ENCODE data around the gene HIVEP3. TPM values are rescaled to one million over a fixed set of nuclear protein-coding genes. Genes with fewer than 3 reads are reported as not detected.

Gene HIVEP3
- total RNA-seq, 5 donors from 2014 or later (not counting 1 experiment from before 2014, with no cell fraction given) = 7.0 to 15.3 (median 8.8) TPM

- Mint-ChIP-seq H3K27ac (no peak overlapping the region), H3K4me3 (no peak overlapping the region), H3K36me3 (no peaks in the 10 kb centered on the region), H3K9me3 (no peaks in the 10 kb centered on the region), H3K4me1 (peaks cover 32 to 48% (median 40%) of the 10 kb centered on the region in 3 donors), H3K27me3 (no peaks in the 10 kb centered on the region)
- no peak for ATAC-seq (replicated peaks in 1 of 4)
- Histone ChIP-seq H3K27ac (ENCODE audit: low read length) (no peak overlapping the region), H3K36me3 (ENCODE audit: control insufficient read depth in 2 of 2, extremely low read depth in 1 of 2, insufficient read depth in 1 of 2, low read length in 1 of 2) (no peaks in the 10 kb centered on the region), H3K4me1 (ENCODE audit: control insufficient read depth in 1 of 2, extremely low read depth in 1 of 2, insufficient read depth in 2 of 2, low read length in 2 of 2) (peaks cover 16 to 45% of the 10 kb centered on the region in 2 experiments), H3K9me3 (no peaks in the 10 kb centered on the region), H3K27me3 (replicated peaks in 1 of 2; ENCODE audit: control insufficient read depth in 2 of 2, extremely low read depth in 1 of 2, insufficient read depth in 2 of 2, low read length in 1 of 2) (no peaks in the 10 kb centered on the region), H3K4me3 (ENCODE audit: control insufficient read depth in 1 of 2, extremely low read depth in 1 of 2, low read length in 1 of 2) (no peak overlapping the region)
- POLR2A ChIA-PET = no interaction called here
- DNase-seq = peak in 4 of 35 experiments; percentile 10 to 34 (median 24)
- CTCF ChIA-PET = no interaction called here
- WGBS (ENCODE audit: insufficient coverage) = 88% methylated on average over 4 of the region's 4 CpGs
Observed at GRCh38 chr1:41888756-41889155, 30.0 kb downstream of the HIVEP3 start.

GRCh38 chr1:41887365-41887764 is 31.4 kb downstream of the HIVEP3 start:
- H3K4me1 ChIP-seq (ENCODE audit: control insufficient read depth in 1 of 2, extremely low read depth in 1 of 2, insufficient read depth in 2 of 2, low read length in 2 of 2) = peaks cover 7 to 34% of the 10 kb centered on the region in 2 experiments
- Mint-ChIP-seq H3K4me3 (no peak overlapping the region), H3K4me1 (peaks cover 26 to 45% (median 36%) of the 10 kb centered on the region in 3 donors), H3K36me3 (no peaks in the 10 kb centered on the region), H3K27me3 (no peaks in the 10 kb centered on the region), H3K27ac (no peak overlapping the region), H3K9me3 (no peaks in the 10 kb centered on the region)
- ChIA-PET POLR2A (no interaction called here), CTCF (no interaction called here)
- DNase-seq (no peak), ATAC-seq (replicated peaks in 1 of 4) (no peak)
- H3K36me3 ChIP-seq (ENCODE audit: control insufficient read depth in 2 of 2, extremely low read depth in 1 of 2, insufficient read depth in 1 of 2, low read length in 1 of 2) = no peaks in the 10 kb centered on the region
- H3K9me3 ChIP-seq = no peaks in the 10 kb centered on the region
- WGBS (ENCODE audit: insufficient coverage) = 80% methylated on average over 1 of the region's 1 CpG
- H3K27me3 ChIP-seq (replicated peaks in 1 of 2; ENCODE audit: control insufficient read depth in 2 of 2, extremely low read depth in 1 of 2, insufficient read depth in 2 of 2, low read length in 1 of 2) = no peaks in the 10 kb centered on the region
- no peak overlapping the region for H3K4me3 ChIP-seq (ENCODE audit: control insufficient read depth in 1 of 2, extremely low read depth in 1 of 2, low read length in 1 of 2)
- H3K27ac ChIP-seq (ENCODE audit: low read length) = no peak overlapping the region

GRCh38 chr1:41884256-41885230 is 34.2 kb downstream of the HIVEP3 start:
- no peaks in the 10 kb centered on the region for H3K27me3 Mint-ChIP-seq
- H3K36me3 Mint-ChIP-seq = no peaks in the 10 kb centered on the region
- no peaks in the 10 kb centered on the region for H3K27me3 ChIP-seq (replicated peaks in 1 of 2; ENCODE audit: control insufficient read depth in 2 of 2, extremely low read depth in 1 of 2, insufficient read depth in 2 of 2, low read length in 1 of 2)
- CTCF ChIA-PET = no interaction called here
- ATAC-seq (replicated peaks in 1 of 4) (no peak), DNase-seq (no peak)
- H3K36me3 ChIP-seq (ENCODE audit: control insufficient read depth in 2 of 2, extremely low read depth in 1 of 2, insufficient read depth in 1 of 2, low read length in 1 of 2) = no peaks in the 10 kb centered on the region
- no peaks in the 10 kb centered on the region for H3K9me3 Mint-ChIP-seq
- no peak overlapping the region for H3K4me3 ChIP-seq (ENCODE audit: control insufficient read depth in 1 of 2, extremely low read depth in 1 of 2, low read length in 1 of 2)
- H3K27ac Mint-ChIP-seq = no peak overlapping the region
- H3K4me1 Mint-ChIP-seq = peaks cover 11 to 30% (median 20%) of the 10 kb centered on the region in 3 donors
- H3K27ac ChIP-seq (ENCODE audit: low read length) = no peak overlapping the region
- H3K4me3 Mint-ChIP-seq = no peak overlapping the region
- peaks cover 0 to 13% of the 10 kb centered on the region in 2 experiments for H3K4me1 ChIP-seq (ENCODE audit: control insufficient read depth in 1 of 2, extremely low read depth in 1 of 2, insufficient read depth in 2 of 2, low read length in 2 of 2)
- H3K9me3 ChIP-seq = no peaks in the 10 kb centered on the region
- POLR2A ChIA-PET = interaction anchor here in 1 of 2 donors (0.6 kb wide), 1 partner anchor 35 kb away, joined by 3 read pairs; no protein-coding TSS in a partner anchor
- WGBS (ENCODE audit: insufficient coverage) = 100% methylated on average over 4 of the region's 9 CpGs

- Mint-ChIP-seq H3K36me3 (no peaks in the 10 kb centered on the region), H3K27me3 (no peaks in the 10 kb centered on the region), H3K27ac (no peak overlapping the region), H3K4me3 (no peak overlapping the region), H3K4me1 (peaks cover 11 to 25% (median 16%) of the 10 kb centered on the region in 3 donors), H3K9me3 (no peaks in the 10 kb centered on the region)
- Histone ChIP-seq H3K4me3 (ENCODE audit: control insufficient read depth in 1 of 2, extremely low read depth in 1 of 2, low read length in 1 of 2) (no peak overlapping the region), H3K27me3 (replicated peaks in 1 of 2; ENCODE audit: control insufficient read depth in 2 of 2, extremely low read depth in 1 of 2, insufficient read depth in 2 of 2, low read length in 1 of 2) (no peaks in the 10 kb centered on the region), H3K27ac (ENCODE audit: low read length) (no peak overlapping the region), H3K4me1 (ENCODE audit: control insufficient read depth in 1 of 2, extremely low read depth in 1 of 2, insufficient read depth in 2 of 2, low read length in 2 of 2) (peaks cover 0 to 7% of the 10 kb centered on the region in 2 experiments), H3K9me3 (no peaks in the 10 kb centered on the region), H3K36me3 (ENCODE audit: control insufficient read depth in 2 of 2, extremely low read depth in 1 of 2, insufficient read depth in 1 of 2, low read length in 1 of 2) (no peaks in the 10 kb centered on the region)
- ChIA-PET CTCF (no interaction called here), POLR2A (no interaction called here)
- WGBS (ENCODE audit: insufficient coverage) = 63% methylated on average over 2 of the region's 3 CpGs
- DNase-seq (no peak), ATAC-seq (replicated peaks in 1 of 4) (no peak)
Observed at GRCh38 chr1:41883507-41883906, 35.2 kb downstream of the HIVEP3 start.

GRCh38 chr1:41882486-41882885 is 36.2 kb downstream of the HIVEP3 start:
- Mint-ChIP-seq H3K27me3 (no peaks in the 10 kb centered on the region), H3K36me3 (no peaks in the 10 kb centered on the region), H3K4me3 (no peak overlapping the region), H3K4me1 (peaks cover 11 to 28% (median 14%) of the 10 kb centered on the region in 3 donors), H3K9me3 (no peaks in the 10 kb centered on the region), H3K27ac (peak overlapping the region in 1 of 2 donors; percentile 23)
- H3K4me3 ChIP-seq (ENCODE audit: control insufficient read depth in 1 of 2, extremely low read depth in 1 of 2, low read length in 1 of 2) = no peak overlapping the region
- no peaks in the 10 kb centered on the region for H3K36me3 ChIP-seq (ENCODE audit: control insufficient read depth in 2 of 2, extremely low read depth in 1 of 2, insufficient read depth in 1 of 2, low read length in 1 of 2)
- no peaks in the 10 kb centered on the region for H3K27me3 ChIP-seq (replicated peaks in 1 of 2; ENCODE audit: control insufficient read depth in 2 of 2, extremely low read depth in 1 of 2, insufficient read depth in 2 of 2, low read length in 1 of 2)
- DNase-seq (no peak), ATAC-seq (replicated peaks in 1 of 4) (no peak)
- no peak overlapping the region for H3K27ac ChIP-seq (ENCODE audit: low read length)
- POLR2A ChIA-PET = no interaction called here
- H3K4me1 ChIP-seq (ENCODE audit: control insufficient read depth in 1 of 2, extremely low read depth in 1 of 2, insufficient read depth in 2 of 2, low read length in 2 of 2) = peaks cover 0 to 4% of the 10 kb centered on the region in 2 experiments
- CTCF ChIA-PET = no interaction called here
- H3K9me3 ChIP-seq = no peaks in the 10 kb centered on the region

- CTCF ChIA-PET = no interaction called here
- Mint-ChIP-seq H3K4me1 (peaks cover 14 to 31% (median 18%) of the 10 kb centered on the region in 3 donors), H3K4me3 (no peak overlapping the region), H3K36me3 (no peaks in the 10 kb centered on the region), H3K27ac (peak overlapping the region in 1 of 2 donors; percentile 8), H3K27me3 (no peaks in the 10 kb centered on the region), H3K9me3 (no peaks in the 10 kb centered on the region)
- Histone ChIP-seq H3K4me3 (ENCODE audit: control insufficient read depth in 1 of 2, extremely low read depth in 1 of 2, low read length in 1 of 2) (no peak overlapping the region), H3K27ac (ENCODE audit: low read length) (no peak overlapping the region), H3K4me1 (ENCODE audit: control insufficient read depth in 1 of 2, extremely low read depth in 1 of 2, insufficient read depth in 2 of 2, low read length in 2 of 2) (peaks cover 0 to 4% of the 10 kb centered on the region in 2 experiments), H3K36me3 (ENCODE audit: control insufficient read depth in 2 of 2, extremely low read depth in 1 of 2, insufficient read depth in 1 of 2, low read length in 1 of 2) (no peaks in the 10 kb centered on the region), H3K9me3 (no peaks in the 10 kb centered on the region), H3K27me3 (replicated peaks in 1 of 2; ENCODE audit: control insufficient read depth in 2 of 2, extremely low read depth in 1 of 2, insufficient read depth in 2 of 2, low read length in 1 of 2) (no peaks in the 10 kb centered on the region)
- POLR2A ChIA-PET = no interaction called here
- 78% methylated on average over 4 of the region's 5 CpGs for WGBS (ENCODE audit: insufficient coverage)
- no peak for ATAC-seq (replicated peaks in 1 of 4)
- DNase-seq = no peak
Observed at GRCh38 chr1:41882068-41882477, 36.6 kb downstream of the HIVEP3 start.

Data from T-cell (primary cell).